GM12878 (cell line): ENCODE data around the gene UNC80. TPM values are rescaled to one million over a fixed set of nuclear protein-coding genes. Genes with fewer than 3 reads are reported as not detected.

Experiments used
- ATAC-seq: fragments of 200-7000 bp; cut with Tn5 transposase; 3 replicates; pipeline ENCODE4 v1.9.1; 2020; ENCODE audit warnings: mild to moderate bottlenecking, moderate library complexity
- BruUV-seq: library from RNA; stranded (reverse); fragments of 400-500 nt; replicated peaks from 2 replicates; lab custom pipeline; 2021; lab: Mats Ljungman, UMichigan
- CTCF ChIA-PET: fragments of 300-600 bp; sonication (Branson Sonifier 250); formaldehyde crosslinking; extraction: SDS; loops from one replicate; lab custom pipeline; 2021; ENCODE audit warnings: inconsistent platforms; lab: Yijun Ruan, JAX
- POLR2A ChIA-PET: fragments of 350-600 bp; formaldehyde crosslinking; extraction: SDS; loops from one replicate; lab custom pipeline; 2021; ENCODE audit warnings: inconsistent platforms; lab: Charles Lee
- RAD21 ChIA-PET: fragments of 300-600 bp; sonication (Branson Sonifier 250); formaldehyde crosslinking; loops from one replicate; lab custom pipeline; 2023; ENCODE audit warnings: antibody characterized with exemption; ENCODE audit not compliant: unreplicated experiment; lab: Charles Lee
- SMC1A ChIA-PET: fragments of 300-600 bp; sonication (Branson Sonifier 250); formaldehyde crosslinking; loops from one replicate; lab custom pipeline; 2023; ENCODE audit not compliant: unreplicated experiment, uncharacterized antibody; lab: Charles Lee
- DNase-seq: peaks from one replicate; pipeline ENCODE4 v3.0.0-alpha.2; 2011; ENCODE audit warnings: low read depth, low spot score
- FAIRE-seq: peaks from 3 replicates; lab custom pipeline; 2011; peaks lifted over from hg19 to GRCh38; lab: Jason Lieb, UNC
- H2AFZ ChIP-seq: 2 replicates; pipeline ENCODE4 v1.6.0; 2011; ENCODE audit warnings: low read depth, low read length, control low read depth; ENCODE audit not compliant: control insufficient read depth
- H3K27ac ChIP-seq: 2 replicates; pipeline ENCODE4 v1.5.1; 2011; ENCODE audit warnings: control low read depth; ENCODE audit not compliant: control insufficient read depth, insufficient read depth
- H3K27me3 ChIP-seq, 2 experiments: replicated peaks in 1 of 2; 2 replicates each; pipeline versions ENCODE4 v1.6.0 to v1.6.1; 2011; ENCODE audit warnings: low read length in 1 of 2; ENCODE audit not compliant: control insufficient read depth in 2 of 2, insufficient read depth in 2 of 2
- H3K36me3 ChIP-seq, 2 experiments: 2 replicates each; pipeline ENCODE4 v1.5.1; 2011; ENCODE audit warnings: low read length in 1 of 2; ENCODE audit not compliant: control insufficient read depth in 2 of 2, insufficient read depth in 2 of 2
- H3K4me1 ChIP-seq: 2 replicates; pipeline ENCODE4 v1.6.1; 2011; ENCODE audit warnings: mild to moderate bottlenecking, low read length, moderate library complexity, mixed read lengths; ENCODE audit not compliant: control insufficient read depth, insufficient read depth
- H3K4me2 ChIP-seq: 2 replicates; pipeline ENCODE4 v1.6.0; 2011; ENCODE audit warnings: control low read depth; ENCODE audit not compliant: control insufficient read depth, insufficient read depth
- H3K4me3 ChIP-seq: fragments of 200-600 bp; sonication (generic); 2 replicates; pipeline ENCODE4 v1.5.1; 2016
- H3K79me2 ChIP-seq: 2 replicates; pipeline ENCODE4 v1.6.0; 2011; ENCODE audit warnings: low read length; ENCODE audit not compliant: control insufficient read depth, insufficient read depth
- H3K9ac ChIP-seq: 2 replicates; pipeline ENCODE4 v1.8.0; 2011; ENCODE audit warnings: low read length, control low read depth, mixed read lengths; ENCODE audit not compliant: control insufficient read depth, insufficient read depth
- H3K9me3 ChIP-seq: replicated peaks from 3 replicates; pipeline ENCODE4 v1.5.1; 2011; ENCODE audit warnings: mild to moderate bottlenecking, low read length; ENCODE audit not compliant: control insufficient read depth, insufficient read depth
- H4K20me1 ChIP-seq: 2 replicates; pipeline ENCODE4 v1.6.0; 2011; ENCODE audit not compliant: control insufficient read depth, insufficient read depth
- BCL11A ChIP-seq: IDR thresholded peaks from 2 replicates; pipeline ENCODE4 v1.6.1; 2011; ENCODE audit warnings: low read depth, low read length
- CREM ChIP-seq: IDR thresholded peaks from 2 replicates; pipeline ENCODE4 v1.6.1; 2014; ENCODE audit warnings: antibody characterized with exemption, low read depth
- ETV6 ChIP-seq, 2 experiments: fragments of 450-650 bp in 1 of 2; IDR thresholded peaks in 1 of 2; conservative IDR thresholded peaks in 1 of 2; 2 replicates each; pipeline ENCODE4 v1.6.1; 2014; ENCODE audit warnings: antibody characterized with exemption in 1 of 2, borderline replicate concordance in 1 of 2, low read depth in 1 of 2, mild to moderate bottlenecking in 1 of 2, moderate library complexity in 1 of 2
- IKZF1 ChIP-seq: fragments of 450-650 bp; conservative IDR thresholded peaks from 2 replicates; pipeline ENCODE4 v1.6.1; 2017; ENCODE audit warnings: antibody characterized with exemption, mild to moderate bottlenecking
- IRF5 ChIP-seq: fragments of 450-650 bp; IDR thresholded peaks from 2 replicates; pipeline ENCODE4 v1.6.1; 2017; ENCODE audit warnings: borderline replicate concordance
- NR2F1 ChIP-seq: fragments of 450-650 bp; conservative IDR thresholded peaks from 2 replicates; pipeline ENCODE4 v1.6.1; 2017; ENCODE audit warnings: mild to moderate bottlenecking
- REST ChIP-seq: IDR thresholded peaks from 2 replicates; pipeline ENCODE4 v1.6.1; 2012; ENCODE audit warnings: mild to moderate bottlenecking, low read depth, low read length
- SMAD5 ChIP-seq: IDR thresholded peaks from 2 replicates; pipeline ENCODE4 v1.6.1; 2016; ENCODE audit warnings: antibody characterized with exemption, low read depth
- SREBF1 ChIP-seq: IDR thresholded peaks from 2 replicates; pipeline ENCODE4 v1.6.1; 2012; ENCODE audit warnings: mild to moderate bottlenecking, low read length
- WRNIP1 ChIP-seq: IDR thresholded peaks from 2 replicates; pipeline ENCODE4 v1.6.1; 2011; ENCODE audit warnings: low read depth, low read length, improper control_type of control experiment, borderline replicate concordance
- WGBS: methylation state at CpG from one replicate; pipeline ENCODE4 v1.1.6; 2016; ENCODE audit warnings: low lambda C conversion rate; ENCODE audit not compliant: insufficient replicate concordance, insufficient coverage; ENCODE audit errors: missing lambda C conversion rate; 5-methylcytosine and 5-hydroxymethylcytosine counted together
- in situ Hi-C: fragments of 300-500 bp; cut with MboI; formaldehyde crosslinking; loops from 9 replicates; pipeline ENCODE4 v1.14.3; 2018; ENCODE audit warnings: mixed read lengths
- intact Hi-C: fragments of 100-400 bp; cut with micrococcal nuclease; formaldehyde crosslinking; loops from one replicate; pipeline ENCODE4 v1.14.2; 2022; ENCODE audit not compliant: unreplicated experiment
- polyA plus RNA-seq, 11 experiments: library from polyadenylated mRNA; depleted of rRNA in 4 of 11; unstranded in 6 of 11; stranded (reverse) in 5 of 11; fragments of >200 nt; fragmentation: Nextera tagmentation in 4 of 11; fragmentation: Illumina TruSeq in 1 of 11; extraction: Ambion mirVana in 4 of 11; extraction: Trizol in 1 of 11; gene quantifications; 1 replicate in 1 of 11; 2 replicates in 10 of 11; pipeline versions ENCODE4 v1.2.1 to v1.2.3, GENCODE V29; 2011 to 2016; ENCODE audit warnings: inconsistent platforms in 2 of 11, missing spikeins in 2 of 11, low read depth in 1 of 11
- total RNA-seq, 4 experiments: library from RNA; depleted of rRNA in 3 of 4; stranded (reverse); fragments of >200 nt in 3 of 4; fragmentation: Illumina TruSeq in 1 of 4; extraction: Trizol in 1 of 4; gene quantifications; 2 replicates each; pipeline versions ENCODE4 v1.2.1 to v1.2.3, GENCODE V29; 2013 to 2021
- TF ChIP-seq, protein P1 (sequence below): IDR thresholded peaks from 2 replicates; pipeline ENCODE4 v1.6.1; 2011; ENCODE audit warnings: low read depth, mild to moderate bottlenecking, low read length, moderate library complexity, borderline replicate concordance; ENCODE audit errors: extremely low read depth
- TF ChIP-seq, protein P2 (sequence below): IDR thresholded peaks from 2 replicates; pipeline ENCODE4 v1.6.1; 2012; ENCODE audit warnings: low read depth, low read length, improper control_type of control experiment

Gene UNC80
- total and polyA plus RNA-seq, 10 of the 15 experiments (the other 5 are each of a cell fraction or from before 2014, with no cell fraction given) = not detected

DNA sequence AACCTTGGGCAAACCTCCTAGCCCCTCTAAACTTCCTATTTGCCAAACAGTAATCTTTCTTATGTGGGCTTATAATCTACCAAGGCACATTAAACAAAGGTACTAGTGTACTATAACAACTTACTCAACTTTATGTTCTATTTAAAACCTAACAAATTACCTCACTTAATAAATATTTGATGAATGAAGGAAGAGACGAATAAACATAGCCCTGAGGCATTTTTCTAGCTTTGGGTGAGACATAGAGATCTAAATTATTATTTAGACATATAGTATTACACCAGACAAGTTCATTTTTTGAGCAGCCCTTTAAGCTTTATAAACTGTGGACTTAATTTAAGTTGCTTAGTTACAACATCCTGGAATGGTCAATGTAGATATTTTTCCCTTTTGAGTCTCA, 104.6 kb downstream of the UNC80 start:
- Histone ChIP-seq H3K4me3 (no peak overlapping the region), H3K9ac (no peak overlapping the region), H4K20me1 (no peaks in the 10 kb centered on the region), H3K27me3 (no peaks in the 10 kb centered on the region), H3K4me1 (no peaks in the 10 kb centered on the region), H3K79me2 (no peaks in the 10 kb centered on the region), H2AFZ (no peak overlapping the region), H3K36me3 (no peaks in the 10 kb centered on the region), H3K27ac (no peak overlapping the region), H3K4me2 (no peak overlapping the region), H3K9me3 (no peaks in the 10 kb centered on the region)
- no peak for ATAC-seq
- ChIA-PET RAD21 (no interaction called here), POLR2A (no interaction called here), CTCF (interaction anchor here (1.2 kb wide), 1 partner anchor 18 kb away, joined by 4 read pairs; no protein-coding TSS in a partner anchor), SMC1A (interaction anchor here (0.5 kb wide), 1 partner anchor 13 kb away, joined by 3 read pairs; no protein-coding TSS in a partner anchor)
- in situ Hi-C loops (no loop called here), intact Hi-C loops (no loop called here)
- TF ChIP-seq, protein P1, sequence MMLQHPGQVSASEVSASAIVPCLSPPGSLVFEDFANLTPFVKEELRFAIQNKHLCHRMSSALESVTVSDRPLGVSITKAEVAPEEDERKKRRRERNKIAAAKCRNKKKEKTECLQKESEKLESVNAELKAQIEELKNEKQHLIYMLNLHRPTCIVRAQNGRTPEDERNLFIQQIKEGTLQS = no peak
- TF ChIP-seq NR2F1 (no peak), WRNIP1 (no peak), IKZF1 (no peak)
- TF ChIP-seq, protein P2, sequence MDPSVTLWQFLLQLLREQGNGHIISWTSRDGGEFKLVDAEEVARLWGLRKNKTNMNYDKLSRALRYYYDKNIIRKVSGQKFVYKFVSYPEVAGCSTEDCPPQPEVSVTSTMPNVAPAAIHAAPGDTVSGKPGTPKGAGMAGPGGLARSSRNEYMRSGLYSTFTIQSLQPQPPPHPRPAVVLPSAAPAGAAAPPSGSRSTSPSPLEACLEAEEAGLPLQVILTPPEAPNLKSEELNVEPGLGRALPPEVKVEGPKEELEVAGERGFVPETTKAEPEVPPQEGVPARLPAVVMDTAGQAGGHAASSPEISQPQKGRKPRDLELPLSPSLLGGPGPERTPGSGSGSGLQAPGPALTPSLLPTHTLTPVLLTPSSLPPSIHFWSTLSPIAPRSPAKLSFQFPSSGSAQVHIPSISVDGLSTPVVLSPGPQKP = no peak
- no TSS peak for BruUV-seq
- 0% methylated on average over 1 of the region's 1 CpG for whole genome bisulfite sequencing
- FAIRE-seq = no peak
- DNase-seq = no peak

DNA sequence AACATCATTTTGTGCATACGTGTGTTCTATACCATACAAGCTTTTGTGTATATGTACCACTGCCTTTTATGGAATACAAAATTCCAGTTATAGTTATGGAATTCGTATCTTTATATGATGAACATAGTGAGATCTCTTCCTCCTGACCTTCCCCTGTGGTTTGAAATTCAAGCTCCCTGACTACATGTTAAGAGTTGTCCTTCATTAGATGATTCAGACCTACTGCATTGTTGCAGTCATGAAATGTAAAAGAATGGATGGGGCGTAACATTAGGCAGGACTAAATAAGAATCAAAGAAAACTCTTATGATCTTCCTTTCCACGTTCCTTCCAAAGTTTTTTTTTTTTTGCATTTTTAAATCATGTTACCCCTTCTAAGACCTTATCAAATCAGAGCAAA, 107.1 kb downstream of the UNC80 start:
- no peak for DNase-seq
- no peaks in the 10 kb centered on the region for H3K36me3 ChIP-seq
- FAIRE-seq = no peak
- no peak for ATAC-seq
- no peaks in the 10 kb centered on the region for H4K20me1 ChIP-seq
- no TSS peak for BruUV-seq
- ChIA-PET RAD21 (no interaction called here), POLR2A (no interaction called here), SMC1A (interaction anchor here (0.6 kb wide), 1 partner anchor 10 kb away, joined by 3 read pairs; no protein-coding TSS in a partner anchor), CTCF (no interaction called here)
- H3K4me2 ChIP-seq = no peak overlapping the region
- intact Hi-C loops = no loop called here
- H3K4me3 ChIP-seq = no peak overlapping the region
- H3K79me2 ChIP-seq = no peaks in the 10 kb centered on the region
- in situ Hi-C loops = no loop called here
- H2AFZ ChIP-seq = no peak overlapping the region
- H3K27me3 ChIP-seq = no peaks in the 10 kb centered on the region
- H3K9me3 ChIP-seq = no peaks in the 10 kb centered on the region
- 20% methylated on average over 4 of the region's 4 CpGs for WGBS
- no peak overlapping the region for H3K9ac ChIP-seq
- H3K4me1 ChIP-seq = no peaks in the 10 kb centered on the region
- no peak overlapping the region for H3K27ac ChIP-seq
- no peak for TF ChIP-seq SMAD5
- TF ChIP-seq SREBF1 = no peak
- no peak for TF ChIP-seq REST
- no peak for TF ChIP-seq IRF5
- TF ChIP-seq ETV6 (conservative IDR thresholded peaks at IDR 0.05 in 1 of 2, IDR thresholded peaks at IDR 0.05 in 1 of 2; ENCODE audit: borderline replicate concordance in 1 of 2, low read depth in 1 of 2) = no peak
- TF ChIP-seq BCL11A = no peak
- TF ChIP-seq CREM = no peak
